Right ventricle myocardium superior (tissue), 1 donor: ENCODE data around the gene TMBIM1. TPM values are rescaled to one million over a fixed set of nuclear protein-coding genes. Genes with fewer than 3 reads are reported as not detected.

Experiments used
- ATAC-seq: fragments of 200-7000 bp; cut with Tn5 transposase; one replicate; pipeline ENCODE4 v1.9.1; 2020; ENCODE audit warnings: mild to moderate bottlenecking; ENCODE audit not compliant: poor library complexity
- DNase-seq: peaks from one replicate; pipeline ENCODE4 v3.0.0-alpha.2; 2020
- intact Hi-C: fragments of 100-400 bp; cut with DNase I; formaldehyde crosslinking; loops from one replicate; pipeline ENCODE4 v1.11.2; 2022
- microRNA-seq: library from miRNA; unstranded; fragments of <30 nt; microRNA quantifications from one replicate; pipeline ENCODE4 v1.2.0, GENCODE V29; 2020
- total RNA-seq: library from RNA; stranded (reverse); fragmentation: NEBNext Ultra II Directional; extraction: Animal tissue kit (Norgen Biotek cat#: 25700); gene quantifications from one replicate; pipeline ENCODE4 v1.2.1, GENCODE V29; 2021
- donor health status: DM: no; HTN: yes; CAD: no; lungs with severe emphysema.

Gene TMBIM1
- total RNA-seq, 1 donor from 2014 or later: 117 TPM

GRCh38 chr2:218245214-218245613 is 47.1 kb downstream of the TMBIM1 start:
- ATAC-seq (peak; percentile 76), DNase-seq (peak; percentile 29)
- intact Hi-C loops: no loop called here

- intact Hi-C loops: no loop called here
- ATAC-seq (peak; percentile 43), DNase-seq (no peak)
Measured at GRCh38 chr2:218244665-218245064, 47.6 kb downstream of the TMBIM1 start.

DNA sequence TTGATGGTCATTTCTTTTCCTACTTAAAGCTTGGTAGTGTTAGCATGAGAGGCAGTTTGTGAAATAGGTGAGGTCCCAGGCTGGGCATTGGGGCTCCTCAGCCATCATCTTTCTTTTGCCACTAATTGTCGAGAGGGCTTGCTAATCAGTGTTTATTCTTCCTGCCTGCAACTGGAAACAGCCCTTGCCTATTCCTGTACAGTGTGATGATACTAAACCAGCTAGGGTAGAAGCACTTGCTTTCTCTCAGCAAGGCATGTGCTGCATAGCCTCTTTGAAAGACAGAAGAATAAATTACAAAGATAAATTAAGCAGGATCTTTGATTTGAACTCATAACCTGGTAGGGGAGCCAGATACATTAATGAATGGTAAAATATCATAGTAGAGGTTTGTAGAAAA is 48.1 kb downstream of the TMBIM1 start:
- no peak for DNase-seq
- intact Hi-C loops: no loop called here
- peak; percentile 45 for ATAC-seq

DNA sequence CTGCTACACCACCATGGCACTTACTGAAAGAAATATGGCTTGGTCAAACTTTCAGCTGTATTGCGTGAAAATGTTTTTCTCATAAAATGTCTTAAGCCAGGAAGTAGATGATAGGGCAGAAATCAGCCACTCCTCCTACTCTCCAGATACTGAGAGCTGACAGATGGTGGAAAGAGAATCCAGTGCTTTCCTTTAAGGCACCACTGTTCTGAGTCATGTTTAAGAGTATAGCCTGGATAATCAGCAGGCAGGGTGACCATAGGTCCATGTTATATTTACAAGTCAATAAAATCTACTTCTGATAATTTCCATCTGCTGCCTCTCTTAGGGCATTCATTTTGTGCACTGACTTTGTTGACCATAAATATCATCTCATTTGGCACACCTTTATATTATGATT is 53.4 kb downstream of the TMBIM1 start:
- intact Hi-C loops: no loop called here
- DNase-seq: no peak
- ATAC-seq: no peak

DNA sequence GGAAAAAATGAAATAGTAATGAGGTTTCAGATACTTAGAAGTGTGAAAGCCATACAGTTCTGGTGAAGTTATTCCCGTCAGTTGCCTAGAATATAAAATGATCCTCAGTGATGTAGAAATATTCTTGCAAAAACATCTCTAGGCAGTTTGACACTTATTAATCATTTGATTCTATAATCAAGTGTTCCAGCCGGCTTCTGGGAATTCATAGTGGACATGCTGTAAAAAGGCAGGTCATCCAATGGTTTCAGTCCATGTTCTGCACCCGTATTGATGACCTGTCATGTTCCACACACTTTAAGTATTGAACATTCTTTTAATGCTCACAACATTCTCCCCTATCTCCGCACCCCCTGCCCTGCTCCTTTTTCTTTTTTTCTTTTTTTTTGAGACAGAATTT is 55.5 kb downstream of the TMBIM1 start:
- intact Hi-C loops: no loop called here
- ATAC-seq: no peak
- DNase-seq: no peak

DNA sequence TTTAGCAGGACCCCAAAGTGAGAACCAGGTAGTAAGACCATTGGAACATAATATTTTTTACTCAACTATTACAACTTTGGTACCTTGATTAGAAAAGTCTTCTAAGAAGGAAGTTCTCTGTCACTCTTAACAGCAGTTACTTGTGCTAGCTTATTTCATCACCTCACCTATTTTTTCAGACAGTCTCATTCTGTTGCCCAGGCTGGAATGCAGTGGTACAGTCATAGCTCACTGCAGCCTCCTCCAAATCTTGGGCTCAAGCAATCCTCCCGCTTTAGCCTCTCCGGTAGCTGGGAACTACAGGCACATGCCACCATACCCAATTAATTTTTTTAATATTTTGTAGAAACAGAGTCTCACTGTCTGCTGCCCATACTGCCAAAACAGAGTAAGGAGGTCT is 57.3 kb downstream of the TMBIM1 start:
- ATAC-seq (no peak), DNase-seq (no peak)
- intact Hi-C loops: no loop called here

DNA sequence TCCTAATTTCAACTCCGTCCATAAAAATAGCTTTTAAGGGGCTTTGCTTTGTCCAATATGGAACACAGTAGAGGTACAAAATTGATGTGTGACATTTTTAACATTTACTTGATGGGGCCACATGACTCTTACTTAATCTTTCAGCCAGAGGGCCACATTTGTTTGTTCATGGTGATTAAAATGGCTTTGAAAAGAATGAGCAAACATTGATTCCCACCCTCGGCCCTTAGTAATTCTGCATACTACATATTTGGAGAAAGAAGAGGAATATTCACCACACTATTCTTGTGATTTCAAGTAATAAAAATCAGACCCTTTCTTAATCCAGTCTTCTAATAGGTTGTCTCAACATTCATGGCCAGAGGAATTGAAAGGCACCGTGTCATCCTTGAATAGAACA is 57.8 kb downstream of the TMBIM1 start:
- intact Hi-C loops: no loop called here

GRCh38 chr2:218233543-218233942 is 58.8 kb downstream of the TMBIM1 start:
- ATAC-seq: no peak
- intact Hi-C loops: no loop called here
- no peak for DNase-seq

More for the DNA sequence above, 57.8 kb downstream of the TMBIM1 start:
- DNase-seq (no peak), ATAC-seq (no peak)

DNA sequence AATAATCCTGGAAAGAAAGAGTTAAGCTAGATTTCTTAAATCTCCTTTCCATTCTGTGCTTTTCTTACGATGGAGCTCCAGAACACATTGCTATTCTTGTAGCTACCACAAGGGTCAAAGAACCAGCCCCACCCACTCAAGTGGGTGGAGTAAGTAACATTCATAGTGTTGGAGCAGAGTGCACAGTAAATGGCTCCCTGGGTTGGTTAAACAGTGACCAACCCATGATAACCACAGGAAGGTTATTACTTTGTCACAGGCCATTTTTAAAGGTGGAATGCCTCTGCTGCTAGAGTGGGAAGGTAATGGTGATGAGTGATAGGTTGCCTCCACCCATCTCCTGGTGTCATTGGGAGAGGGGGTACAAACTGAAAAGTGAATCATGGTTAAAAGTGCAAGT is 61.4 kb downstream of the TMBIM1 start:
- ATAC-seq (peak; percentile 34), DNase-seq (no peak)
- intact Hi-C loops: no loop called here

DNA sequence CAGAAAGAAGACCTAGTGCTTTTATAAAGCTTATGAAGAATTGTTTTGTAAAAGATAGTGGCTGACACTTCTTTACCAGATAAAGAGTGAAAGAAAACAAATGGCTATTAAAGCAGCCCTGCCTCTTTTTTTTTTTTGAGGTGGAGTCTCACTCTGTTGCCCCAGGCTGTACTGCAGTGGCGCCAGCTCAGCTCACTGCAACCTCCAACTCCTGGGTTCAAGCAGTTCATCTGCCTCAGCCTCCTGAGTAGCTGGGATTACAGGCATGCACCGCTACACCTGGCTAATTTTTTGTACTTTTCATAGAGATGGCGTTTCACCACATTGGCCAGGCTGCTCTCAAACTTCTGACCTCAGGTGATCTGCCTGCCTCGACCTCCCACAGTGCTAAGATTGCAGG is 62.5 kb downstream of the TMBIM1 start:
- ATAC-seq (peak; percentile 25), DNase-seq (no peak)
- intact Hi-C loops: no loop called here

- ATAC-seq (peak; percentile 54), DNase-seq (no peak)
- intact Hi-C loops: no loop called here
Measured at GRCh38 chr2:218229239-218229638, 63.1 kb downstream of the TMBIM1 start.

DNA sequence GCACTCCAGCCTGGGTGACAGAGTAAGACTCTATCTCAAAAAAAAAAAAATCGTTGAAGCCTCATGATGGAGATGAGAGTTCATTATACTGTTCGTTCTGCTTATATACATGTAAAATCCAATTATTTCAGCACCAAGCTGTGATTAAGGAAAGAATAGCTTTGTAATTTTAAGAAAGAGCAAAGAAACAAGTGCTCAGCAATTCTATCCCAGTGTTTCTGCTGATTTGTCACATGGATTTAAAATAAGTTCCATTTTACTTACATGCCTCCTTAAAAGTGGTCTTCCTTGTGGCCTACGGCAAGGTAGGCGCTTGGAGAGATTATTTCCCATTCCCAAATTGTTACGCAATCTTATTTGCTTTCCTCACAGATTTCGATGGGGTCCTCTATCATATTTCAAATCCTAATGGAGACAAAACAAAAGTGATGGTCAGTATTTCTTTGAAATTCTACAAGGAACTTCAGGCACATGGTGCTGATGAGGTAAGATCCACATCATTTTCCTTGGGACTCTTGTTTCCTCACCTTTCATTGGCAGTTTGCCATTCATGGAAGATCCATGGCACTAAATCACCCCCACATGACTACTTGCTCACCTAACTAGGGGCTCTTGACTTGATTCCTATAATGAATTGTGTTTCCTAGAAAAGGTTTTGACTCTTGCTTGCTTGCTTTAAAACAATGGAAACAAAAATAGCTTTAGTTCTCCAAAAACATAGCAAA is 63.8 kb downstream of the TMBIM1 start:
- DNase-seq (no peak), ATAC-seq (no peak)
- intact Hi-C loops: no loop called here

- ATAC-seq (no peak), DNase-seq (no peak)
- intact Hi-C loops: no loop called here
Measured at GRCh38 chr2:218226903-218227302, 65.4 kb downstream of the TMBIM1 start.

Small RNA genes lying within 50 kb of the gene (microRNA-seq; reads per million reads assigned to microRNA genes)
- gene MIR6513: 3.6 reads per million, percentile 5 among the genes with 10 or more reads in this experiment
- gene MIR6810: not detected

Other genes with a start within 250 kb of the TMBIM1 start
- not detected for gene RUFY4, start 223.2 kb downstream of the TMBIM1 start, total RNA-seq
- 0.89 TPM for gene CXCR2, start 166.5 kb downstream of the TMBIM1 start, total RNA-seq
- 0.54 TPM for gene CXCR1, start 125.5 kb downstream of the TMBIM1 start, total RNA-seq
- 123 TPM for gene ARPC2, start 75.3 kb downstream of the TMBIM1 start, total RNA-seq
- gene GPBAR1, start 31.5 kb downstream of the TMBIM1 start, total RNA-seq: 1.8 TPM
- gene AAMP, start 22.4 kb downstream of the TMBIM1 start, total RNA-seq: 48.4 TPM
- gene PNKD, start 22.0 kb downstream of the TMBIM1 start, total RNA-seq: 72.9 TPM
- gene CATIP, start 64.4 kb upstream of the TMBIM1 start, total RNA-seq: not detected
- 4.4 TPM for gene SLC11A1, start 89.8 kb upstream of the TMBIM1 start, total RNA-seq
- 85.1 TPM for gene CTDSP1, start 107.4 kb upstream of the TMBIM1 start, total RNA-seq
- not detected for gene VIL1, start 126.6 kb upstream of the TMBIM1 start, total RNA-seq